ENCODE measurements around the gene SPEN. TPM values are rescaled to one million over a fixed set of nuclear protein-coding genes. Genes with fewer than 3 reads are reported as not detected.

The SPEN gene
- total RNA-seq, 1 donor from 2014 or later = 123 TPM

- H3K36me3 Mint-ChIP-seq (ENCODE audit: low read depth) = peaks cover 30% of the 10 kb centered on the region
- DNase-seq (no peak), ATAC-seq (ENCODE audit: low read depth) (no peak)
- peaks cover 83% of the 10 kb centered on the region for H3K4me1 Mint-ChIP-seq
- CTCF ChIA-PET = interaction anchor here (0.9 to 2.7 kb wide), 3 partner anchors 16 to 156 kb away, joined by 3 to 10 read pairs (median 4); partner anchors contain the start of gene ZBTB17
- intact Hi-C loops (cut with micrococcal nuclease) = loop anchor here (10.0 kb wide), 3 partner anchors 95 to 435 kb away; partner anchors contain the start of genes CASP9, DNAJC16 and PLEKHM2
- H3K27me3 Mint-ChIP-seq = no peaks in the 10 kb centered on the region
- no peaks in the 10 kb centered on the region for H3K9me3 Mint-ChIP-seq
- no peak for TF ChIP-seq CTCF (IDR thresholded peaks at IDR 0.05)
- POLR2A ChIA-PET = interaction anchor here (1.1 to 10.7 kb wide), 4 partner anchors 10 to 123 kb away, joined by 3 to 282 read pairs (median 13); partner anchors contain the start of gene ZBTB17
- peak overlapping the region; percentile 69 for H3K27ac Mint-ChIP-seq
- H3K4me3 Mint-ChIP-seq = no peak overlapping the region
These were observed 112.4 kb downstream of the SPEN start for GRCh38 chr1:15959827-15960446.

- Mint-ChIP-seq H3K4me1 (peaks cover 91% of the 10 kb centered on the region), H3K27ac (no peak overlapping the region), H3K9me3 (no peaks in the 10 kb centered on the region)
These were observed 113.3 kb downstream of the SPEN start for GRCh38 chr1:15960808-15961207.

GRCh38 chr1:15961492-15961891 is 114.0 kb downstream of the SPEN start:
- H3K4me1 Mint-ChIP-seq = peaks cover 91% of the 10 kb centered on the region
- DNase-seq (no peak), ATAC-seq (ENCODE audit: low read depth) (no peak)
- no peak for TF ChIP-seq CTCF (IDR thresholded peaks at IDR 0.05)
- no peaks in the 10 kb centered on the region for H3K9me3 Mint-ChIP-seq
- peak overlapping the region; percentile 24 for H3K27ac Mint-ChIP-seq
- intact Hi-C loops (cut with micrococcal nuclease) = loop anchor here (10.0 kb wide), 2 partner anchors 277 to 437 kb away; partner anchors contain the start of genes CASP9, DNAJC16 and PLEKHM2
- H3K36me3 Mint-ChIP-seq (ENCODE audit: low read depth) = peaks cover 26% of the 10 kb centered on the region
- no peaks in the 10 kb centered on the region for H3K27me3 Mint-ChIP-seq
- ChIA-PET POLR2A (interaction anchor here (0.8 to 10.7 kb wide), 5 partner anchors 10 to 23 kb away, joined by 3 to 282 read pairs (median 5); partner anchors contain the start of gene ZBTB17), CTCF (interaction anchor here (1.1 to 3.8 kb wide), 5 partner anchors 10 to 158 kb away, joined by 3 to 17 read pairs (median 7); partner anchors contain the start of gene ZBTB17)
- H3K4me3 Mint-ChIP-seq = no peak overlapping the region

More at GRCh38 chr1:15960808-15961207, 113.3 kb downstream of the SPEN start:
- intact Hi-C loops (cut with micrococcal nuclease) = loop anchor here (10.0 kb wide), 2 partner anchors 276 to 436 kb away; partner anchors contain the start of genes CASP9, DNAJC16 and PLEKHM2
- ChIA-PET CTCF (no interaction called here), POLR2A (interaction anchor here (1.1 to 10.7 kb wide), 3 partner anchors 14 to 124 kb away, joined by 3 to 282 read pairs (median 10); partner anchors contain the start of gene ZBTB17)
- H3K27me3 Mint-ChIP-seq = no peaks in the 10 kb centered on the region
- DNase-seq (no peak), ATAC-seq (ENCODE audit: low read depth) (no peak)
- no peak for TF ChIP-seq CTCF (IDR thresholded peaks at IDR 0.05)
- peaks cover 27% of the 10 kb centered on the region for H3K36me3 Mint-ChIP-seq (ENCODE audit: low read depth)
- H3K4me3 Mint-ChIP-seq = no peak overlapping the region

GRCh38 chr1:15962176-15962575 is 114.7 kb downstream of the SPEN start:
- intact Hi-C loops (cut with micrococcal nuclease) = loop anchor here (2.0 to 10.0 kb wide), 3 partner anchors 15 to 437 kb away; partner anchors contain the start of genes CASP9, DNAJC16, PLEKHM2 and ZBTB17
- ChIA-PET POLR2A (interaction anchor here (0.8 to 10.7 kb wide), 6 partner anchors 10 to 158 kb away, joined by 3 to 282 read pairs (median 4); partner anchors contain the start of gene ZBTB17), CTCF (interaction anchor here (1.1 to 3.8 kb wide), 5 partner anchors 11 to 159 kb away, joined by 3 to 17 read pairs (median 7); partner anchors contain the start of gene ZBTB17)
- Mint-ChIP-seq H3K27me3 (no peaks in the 10 kb centered on the region), H3K4me3 (peak overlapping the region; percentile 28), H3K36me3 (ENCODE audit: low read depth) (peaks cover 22% of the 10 kb centered on the region), H3K4me1 (peaks cover 95% of the 10 kb centered on the region), H3K27ac (peak overlapping the region; percentile 76), H3K9me3 (no peaks in the 10 kb centered on the region)
- TF ChIP-seq CTCF (IDR thresholded peaks at IDR 0.05) = no peak
- ATAC-seq (ENCODE audit: low read depth) (no peak), DNase-seq (no peak)
